ENCODE results near the gene DLG1. TPM values are rescaled to one million over a fixed set of nuclear protein-coding genes. Genes with fewer than 3 reads are reported as not detected.

The DLG1 gene
- total RNA-seq, 1 experiment from 2014 or later, result 104 TPM

- DNase-seq (ENCODE audit: low read depth), result no peak
Observed at GRCh38 chr3:196998966-196999760, 299.2 kb downstream of the DLG1 start.

GRCh38 chr3:196997311-196997710, 301.1 kb downstream of the DLG1 start:
- no peak for DNase-seq (ENCODE audit: low read depth)

- DNase-seq (ENCODE audit: low read depth), result no peak
Observed at GRCh38 chr3:196996454-196997265, 301.8 kb downstream of the DLG1 start.

GRCh38 chr3:196995646-196996355, 302.6 kb downstream of the DLG1 start:
- DNase-seq (ENCODE audit: low read depth), result no peak

GRCh38 chr3:196995027-196995426, 303.4 kb downstream of the DLG1 start:
- no peak for DNase-seq (ENCODE audit: low read depth)

- no peak for DNase-seq (ENCODE audit: low read depth)
Observed at GRCh38 chr3:196994056-196994455, 304.4 kb downstream of the DLG1 start.

All from RPMI7951 (cell line).